Activated CD8-positive, alpha-beta T cell treated with anti-CD3 and anti-CD28 coated beads for 36 hours (primary cell): Measurements from ENCODE around the gene C8G. TPM values are rescaled to one million over a fixed set of nuclear protein-coding genes. Genes with fewer than 3 reads are reported as not detected.

Source experiments
- ATAC-seq: fragments of 200-7000 bp; cut with Tn5 transposase; one replicate; pipeline ENCODE4 v1.10.0; 2021; ENCODE audit warnings: mild to moderate bottlenecking, moderate library complexity
- CTCF ChIA-PET: fragments of 350-600 bp; sonication (Branson Sonifier 250); formaldehyde crosslinking; loops from one replicate; lab custom pipeline; 2021; ENCODE audit warnings: antibody characterized with exemption; lab: Charles Lee
- POLR2A ChIA-PET: fragments of 350-600 bp; sonication (Branson Sonifier 250); formaldehyde crosslinking; loops from one replicate; lab custom pipeline; 2021; ENCODE audit warnings: antibody characterized with exemption; lab: Charles Lee
- DNase-seq: peaks from one replicate; pipeline ENCODE4 v3.0.0-alpha.2; 2020
- H3K27ac Mint-ChIP-seq: one replicate; pipeline ENCODE4 v1.8.0; 2021; ENCODE audit warnings: mild to moderate bottlenecking, mixed read lengths
- H3K27me3 Mint-ChIP-seq: one replicate; pipeline ENCODE4 v1.8.0; 2021; ENCODE audit warnings: mixed read lengths
- H3K36me3 Mint-ChIP-seq: one replicate; pipeline ENCODE4 v1.8.0; 2021; ENCODE audit warnings: low read depth, mixed read lengths
- H3K4me1 Mint-ChIP-seq: one replicate; pipeline ENCODE4 v1.8.0; 2021; ENCODE audit warnings: low read depth, mixed read lengths
- H3K4me3 Mint-ChIP-seq: one replicate; pipeline ENCODE4 v1.8.0; 2021; ENCODE audit warnings: mild to moderate bottlenecking, moderate library complexity, mixed read lengths
- H3K9me3 Mint-ChIP-seq: one replicate; pipeline ENCODE4 v1.8.0; 2021; ENCODE audit warnings: mixed read lengths
- intact Hi-C: fragments of 100-400 bp; cut with micrococcal nuclease; formaldehyde crosslinking; loops from one replicate; pipeline ENCODE4 v1.10.0; 2022
- total RNA-seq, 2 experiments: library from RNA; stranded (reverse); gene quantifications; one replicate each; pipeline ENCODE4 v1.2.3, GENCODE V29; 2021
- TF ChIP-seq, protein P1 (sequence below): fragments of 200-600 bp; IDR thresholded peaks from one replicate; pipeline ENCODE4 v1.8.0; 2022; ENCODE audit warnings: antibody characterized with exemption, mild to moderate bottlenecking

The C8G gene
- under 1 TPM in 1 of 2 experiments, not detected in 1; 0.83 TPM for total RNA-seq

DNA sequence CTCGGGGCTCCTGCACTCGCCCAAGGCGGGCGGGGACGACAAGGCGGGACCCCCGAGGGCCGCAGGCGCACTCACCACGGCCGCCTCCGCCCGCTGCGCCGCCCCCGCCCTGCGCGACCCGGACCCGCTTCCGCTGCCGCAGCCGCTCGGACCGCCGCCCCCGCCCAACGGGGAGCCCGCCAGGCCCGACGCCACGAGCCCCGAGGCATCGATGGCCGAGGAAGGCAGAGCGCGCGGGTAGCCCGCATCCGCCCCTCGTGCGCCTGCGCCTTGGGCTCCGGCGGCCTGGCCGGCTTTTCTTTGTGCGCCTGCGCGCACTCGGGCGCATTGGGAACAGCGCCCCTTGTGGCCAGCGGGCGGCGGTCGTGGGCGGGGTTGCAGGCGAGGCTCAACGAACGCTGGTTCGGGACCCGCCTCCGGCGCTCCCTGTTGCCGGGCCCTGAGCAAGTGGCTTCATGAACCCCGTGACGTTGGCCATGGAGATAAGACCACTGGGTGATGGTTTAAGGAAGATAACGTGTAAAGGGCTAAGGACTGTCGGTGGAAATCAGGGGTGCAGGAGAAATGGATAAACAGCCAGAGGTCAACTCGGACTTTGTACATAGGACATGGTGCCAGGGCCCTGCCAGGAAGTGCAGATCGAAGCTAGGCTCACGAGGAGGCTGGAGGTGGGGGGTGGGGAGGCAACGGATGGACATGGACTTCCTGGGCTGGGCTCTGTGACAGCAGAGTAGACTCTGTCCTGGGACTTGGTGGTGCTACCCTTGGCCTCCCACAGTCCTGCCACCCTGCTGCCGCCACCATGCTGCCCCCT is at the start of gene C8G, which contains the start of gene FBXW5:
Gene C8G (plus strand): TSS at position 725 of the 814 bp plus-strand sequence. CDS start 78 bp downstream, at position 803.
Gene FBXW5 (minus strand): TSS at position 220 of the 814 bp plus-strand sequence. CDS start 655 bp downstream, outside the sequence.
- ATAC-seq (peak; percentile 89), DNase-seq (peak; percentile 93)
- ChIA-PET CTCF (interaction anchor here (0.6 to 5.3 kb wide), 10 partner anchors 35 to 123 kb away, joined by 3 to 82 read pairs (median 3); partner anchors contain the start of genes FUT7 and TRAF2), POLR2A (interaction anchor here (0.6 to 1.4 kb wide), 8 partner anchors 12 to 491 kb away, joined by 3 to 5 read pairs (median 3); partner anchors contain the start of gene RABL6)
- Mint-ChIP-seq H3K27ac (peak within 1 kb of the TSS; percentile 83), H3K4me3 (peak within 1 kb of the TSS; percentile 77), H3K9me3 (no peaks in the 10 kb centered on the region), H3K27me3 (no peaks in the 10 kb centered on the region), H3K4me1 (peaks cover 14% of the 10 kb centered on the region), H3K36me3 (peaks cover 17% of the 10 kb centered on the region)
- intact Hi-C loops: no loop called here
- TF ChIP-seq, protein P1, sequence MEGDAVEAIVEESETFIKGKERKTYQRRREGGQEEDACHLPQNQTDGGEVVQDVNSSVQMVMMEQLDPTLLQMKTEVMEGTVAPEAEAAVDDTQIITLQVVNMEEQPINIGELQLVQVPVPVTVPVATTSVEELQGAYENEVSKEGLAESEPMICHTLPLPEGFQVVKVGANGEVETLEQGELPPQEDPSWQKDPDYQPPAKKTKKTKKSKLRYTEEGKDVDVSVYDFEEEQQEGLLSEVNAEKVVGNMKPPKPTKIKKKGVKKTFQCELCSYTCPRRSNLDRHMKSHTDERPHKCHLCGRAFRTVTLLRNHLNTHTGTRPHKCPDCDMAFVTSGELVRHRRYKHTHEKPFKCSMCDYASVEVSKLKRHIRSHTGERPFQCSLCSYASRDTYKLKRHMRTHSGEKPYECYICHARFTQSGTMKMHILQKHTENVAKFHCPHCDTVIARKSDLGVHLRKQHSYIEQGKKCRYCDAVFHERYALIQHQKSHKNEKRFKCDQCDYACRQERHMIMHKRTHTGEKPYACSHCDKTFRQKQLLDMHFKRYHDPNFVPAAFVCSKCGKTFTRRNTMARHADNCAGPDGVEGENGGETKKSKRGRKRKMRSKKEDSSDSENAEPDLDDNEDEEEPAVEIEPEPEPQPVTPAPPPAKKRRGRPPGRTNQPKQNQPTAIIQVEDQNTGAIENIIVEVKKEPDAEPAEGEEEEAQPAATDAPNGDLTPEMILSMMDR: peak; percentile 96

DNA sequence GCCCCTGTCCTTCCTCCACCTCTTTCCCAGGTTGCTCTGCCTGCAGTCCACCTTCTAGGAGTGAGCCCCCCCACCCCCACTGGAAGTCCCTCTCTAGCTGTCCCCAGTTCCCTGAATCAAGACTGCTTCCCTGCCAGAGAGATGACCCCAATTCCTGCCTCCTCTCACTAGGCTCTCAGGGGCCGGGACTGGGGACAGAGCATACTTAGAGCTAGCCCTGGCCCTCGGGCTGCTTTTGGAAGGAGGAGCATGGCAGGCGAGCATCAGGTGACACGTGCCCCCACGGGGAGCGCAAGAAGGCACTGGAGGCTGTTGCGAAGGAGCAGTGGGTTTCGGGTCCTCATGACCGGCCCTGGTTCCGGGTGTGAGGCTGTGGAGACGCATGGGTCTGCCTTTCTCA is 49.0 kb upstream of the C8G start:
- no peak overlapping the region for H3K27ac Mint-ChIP-seq
- CTCF ChIA-PET: no interaction called here

DNA sequence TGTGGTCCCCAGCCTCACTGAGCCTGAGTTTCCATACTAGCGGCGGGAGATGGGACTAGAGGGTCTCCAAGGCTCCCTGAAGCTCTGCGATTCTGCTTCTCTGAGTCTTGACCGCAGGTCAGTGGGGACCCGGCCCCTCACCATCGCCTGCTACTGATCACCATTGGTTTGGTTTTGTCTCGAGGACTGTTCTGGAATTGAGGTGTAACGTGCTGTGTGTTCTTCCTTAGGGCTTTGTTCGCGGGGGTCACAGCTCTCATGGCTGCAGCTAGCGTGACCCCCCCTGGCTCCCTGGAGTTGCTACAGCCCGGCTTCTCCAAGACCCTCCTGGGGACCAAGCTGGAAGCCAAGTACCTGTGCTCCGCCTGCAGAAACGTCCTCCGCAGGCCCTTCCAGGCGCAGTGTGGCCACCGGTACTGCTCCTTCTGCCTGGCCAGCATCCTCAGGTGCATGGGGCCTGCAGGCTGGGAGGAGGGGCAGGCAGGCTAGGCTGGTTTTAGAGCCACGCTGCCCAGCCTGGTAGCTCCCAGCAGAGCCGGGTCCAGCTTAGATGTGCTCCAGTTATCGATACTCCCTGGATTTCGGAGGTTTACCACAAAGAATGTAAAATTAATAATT is 46.5 kb upstream of the C8G start:
- TF ChIP-seq, protein P1: no peak
- no peak for ATAC-seq
- POLR2A ChIA-PET: interaction anchor here (5.1 kb wide), 1 partner anchor 11 kb away, joined by 49 read pairs; the partner anchor contains the start of gene TRAF2
- Mint-ChIP-seq H3K36me3 (peaks cover 43% of the 10 kb centered on the region), H3K4me3 (no peak overlapping the region), H3K27ac (no peak overlapping the region), H3K4me1 (peaks cover 45% of the 10 kb centered on the region), H3K9me3 (no peaks in the 10 kb centered on the region), H3K27me3 (no peaks in the 10 kb centered on the region)
- DNase-seq: no peak
- intact Hi-C loops: no loop called here
- CTCF ChIA-PET: interaction anchor here (1.0 to 2.2 kb wide), 2 partner anchors 20 to 56 kb away, joined by 3 to 8 read pairs; partner anchors contain the start of gene AJM1

More for the DNA sequence above, 49.0 kb upstream of the C8G start:
- H3K36me3 Mint-ChIP-seq: peaks cover 30% of the 10 kb centered on the region
- POLR2A ChIA-PET: interaction anchor here (1.9 kb wide), 1 partner anchor 9 kb away, joined by 8 read pairs; the partner anchor contains the start of gene TRAF2
- H3K27me3 Mint-ChIP-seq: no peaks in the 10 kb centered on the region
- no peak for DNase-seq
- no peak for ATAC-seq
- no peaks in the 10 kb centered on the region for H3K9me3 Mint-ChIP-seq
- H3K4me1 Mint-ChIP-seq: peaks cover 29% of the 10 kb centered on the region
- intact Hi-C loops: no loop called here
- TF ChIP-seq, protein P1: no peak
- no peak overlapping the region for H3K4me3 Mint-ChIP-seq

DNA sequence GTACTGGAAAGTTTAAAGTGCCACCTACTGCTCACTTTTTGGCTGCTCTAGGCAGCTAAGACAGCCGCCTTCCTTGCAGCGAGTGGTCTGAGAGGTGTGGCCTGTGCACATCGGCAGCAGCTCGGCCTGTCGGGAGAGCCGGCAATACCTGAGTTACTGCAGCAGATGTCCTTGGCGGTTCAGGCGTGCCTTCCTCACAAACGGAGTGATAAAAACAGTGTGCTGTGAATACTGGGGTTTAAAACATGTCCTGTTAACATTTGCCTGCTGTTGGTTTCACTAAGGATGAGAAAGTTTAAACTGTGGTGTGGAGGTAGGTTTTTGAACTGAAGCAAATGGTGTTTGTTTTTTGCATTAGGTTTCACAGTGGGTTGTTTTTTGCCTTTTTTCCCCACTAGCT is 45.8 kb upstream of the C8G start:
- intact Hi-C loops: no loop called here
- Mint-ChIP-seq H3K27me3 (no peaks in the 10 kb centered on the region), H3K27ac (peak overlapping the region; percentile 45), H3K4me3 (no peak overlapping the region), H3K9me3 (no peaks in the 10 kb centered on the region), H3K4me1 (peaks cover 43% of the 10 kb centered on the region), H3K36me3 (peaks cover 42% of the 10 kb centered on the region)
- TF ChIP-seq, protein P1: no peak
- ATAC-seq (no peak), DNase-seq (no peak)
- POLR2A ChIA-PET: interaction anchor here (0.7 to 5.1 kb wide), 2 partner anchors 12 to 216 kb away, joined by 3 to 49 read pairs; partner anchors contain the start of gene TRAF2
- CTCF ChIA-PET: interaction anchor here (1.0 to 2.2 kb wide), 2 partner anchors 19 to 57 kb away, joined by 3 to 8 read pairs; partner anchors contain the start of gene AJM1
